OCI-LY7 (cell line): Measurements from ENCODE around the gene KAT6B.

Experiments used
- EZH2phosphoT487 ChIP-seq: fragments of 200-600 bp; sonication (generic); IDR thresholded peaks from 2 replicates; pipeline ENCODE4 v1.6.1; 2018; ENCODE audit warnings: low read depth, borderline replicate concordance, mild to moderate bottlenecking, mixed run types, antibody characterized with exemption, low read length, moderate library complexity, mixed read lengths
- TF ChIP-seq, protein P1 (sequence below): fragments of 200-600 bp; sonication (generic); conservative IDR thresholded peaks from 2 replicates; pipeline ENCODE4 v1.5.1; 2014; ENCODE audit warnings: mild to moderate bottlenecking, antibody characterized with exemption, low read length, moderate library complexity, mixed read lengths

DNA sequence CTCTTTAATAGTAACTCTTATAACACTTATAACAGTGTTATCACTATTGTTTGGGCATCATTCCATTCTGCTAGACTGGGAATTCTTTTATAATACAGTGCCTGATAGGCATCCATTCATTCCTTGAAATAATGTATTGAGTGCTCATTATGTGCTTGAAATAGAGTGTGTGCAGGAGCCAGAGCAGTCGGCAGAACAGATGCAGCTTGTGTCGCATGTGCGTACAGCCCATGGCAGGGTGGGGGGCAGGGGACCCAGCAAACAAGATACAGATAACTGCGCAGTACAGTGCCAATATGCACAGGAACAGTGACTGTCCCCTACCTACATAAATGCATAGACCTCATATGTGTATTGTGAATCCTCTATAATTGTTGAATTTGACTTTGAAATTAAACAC, 99.3 kb downstream of the KAT6B start:
- TF ChIP-seq, protein P1, sequence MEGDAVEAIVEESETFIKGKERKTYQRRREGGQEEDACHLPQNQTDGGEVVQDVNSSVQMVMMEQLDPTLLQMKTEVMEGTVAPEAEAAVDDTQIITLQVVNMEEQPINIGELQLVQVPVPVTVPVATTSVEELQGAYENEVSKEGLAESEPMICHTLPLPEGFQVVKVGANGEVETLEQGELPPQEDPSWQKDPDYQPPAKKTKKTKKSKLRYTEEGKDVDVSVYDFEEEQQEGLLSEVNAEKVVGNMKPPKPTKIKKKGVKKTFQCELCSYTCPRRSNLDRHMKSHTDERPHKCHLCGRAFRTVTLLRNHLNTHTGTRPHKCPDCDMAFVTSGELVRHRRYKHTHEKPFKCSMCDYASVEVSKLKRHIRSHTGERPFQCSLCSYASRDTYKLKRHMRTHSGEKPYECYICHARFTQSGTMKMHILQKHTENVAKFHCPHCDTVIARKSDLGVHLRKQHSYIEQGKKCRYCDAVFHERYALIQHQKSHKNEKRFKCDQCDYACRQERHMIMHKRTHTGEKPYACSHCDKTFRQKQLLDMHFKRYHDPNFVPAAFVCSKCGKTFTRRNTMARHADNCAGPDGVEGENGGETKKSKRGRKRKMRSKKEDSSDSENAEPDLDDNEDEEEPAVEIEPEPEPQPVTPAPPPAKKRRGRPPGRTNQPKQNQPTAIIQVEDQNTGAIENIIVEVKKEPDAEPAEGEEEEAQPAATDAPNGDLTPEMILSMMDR: no peak
- no peak for TF ChIP-seq EZH2phosphoT487
